GM21576 (cell line): Measurements from ENCODE around the gene NTM.
A peak's percentile ranks its signal among the peaks of the same experiment; 100 is the strongest.
"Not testable (repeated sequence)": the region's sequence is repeated elsewhere in the genome, so short reads cannot be mapped to it uniquely, and the experiment has no call there.

Experiments used
- ATAC-seq: cut with Tn5 transposase; IDR thresholded peaks from one replicate; pipeline ENCODE4 v1.9.1; 2021; ENCODE audit warnings: mild to moderate bottlenecking, moderate library complexity; ENCODE audit not compliant: unreplicated experiment

Gene NTM

DNA sequence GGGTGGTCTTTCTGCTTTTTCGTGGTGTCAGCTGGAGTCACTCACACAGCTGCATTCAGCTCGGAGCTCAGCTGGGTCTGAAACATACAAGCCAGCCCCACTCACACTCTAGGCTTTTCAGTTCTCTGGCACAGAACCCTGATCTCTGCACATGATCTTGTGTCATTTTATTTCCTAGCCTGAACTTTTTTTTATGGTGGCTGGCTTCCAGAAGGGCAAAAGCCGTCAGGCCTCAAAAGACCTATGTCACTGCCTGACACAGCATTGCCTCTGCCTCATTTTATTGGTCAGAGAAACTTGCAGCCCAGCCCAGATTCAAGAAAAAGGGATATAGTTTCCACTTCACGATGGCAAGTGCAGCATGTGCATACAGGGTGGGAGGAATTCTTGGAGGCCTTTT, 117.8 kb downstream of the NTM start:
- no peak for ATAC-seq

DNA sequence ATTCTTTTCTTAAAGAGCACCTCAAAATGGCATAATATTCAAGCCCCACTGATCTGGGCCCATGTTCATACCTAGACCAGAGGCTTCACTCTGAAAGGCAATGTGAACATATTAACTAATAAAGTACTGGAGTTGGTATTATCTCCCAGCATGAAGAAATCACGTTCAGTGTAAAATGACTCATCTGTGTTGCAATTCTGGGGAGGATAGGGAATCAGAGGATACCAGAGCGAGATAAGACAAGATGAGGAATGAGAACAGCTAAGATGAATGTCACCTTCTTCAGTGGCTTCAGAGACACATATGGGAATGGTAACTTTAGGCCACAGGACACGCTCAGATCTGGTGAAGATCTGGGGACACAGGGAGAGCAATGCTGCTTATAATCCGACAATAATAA, 121.1 kb downstream of the NTM start:
- ATAC-seq: no peak

DNA sequence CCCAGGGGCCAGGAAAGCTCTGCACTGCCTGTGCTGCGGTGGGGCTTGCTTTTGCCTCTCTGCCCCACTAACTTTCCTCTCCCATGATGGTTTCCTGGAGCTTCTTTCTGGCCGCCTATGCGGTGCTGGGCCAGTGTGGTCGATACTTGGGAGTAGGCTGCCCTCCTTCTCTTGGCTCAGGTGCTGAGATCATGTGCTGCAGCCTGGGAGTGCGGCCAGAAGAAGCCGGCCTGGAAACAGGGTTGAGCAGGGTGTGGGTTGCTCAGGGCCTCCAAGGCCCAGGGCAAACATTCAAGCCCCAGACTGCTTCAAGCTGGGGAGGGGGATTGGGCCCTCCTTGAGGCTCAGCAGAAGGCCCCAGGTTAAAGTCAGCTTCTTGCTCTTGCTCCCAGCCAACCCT, 125.0 kb downstream of the NTM start:
- ATAC-seq: no peak

DNA sequence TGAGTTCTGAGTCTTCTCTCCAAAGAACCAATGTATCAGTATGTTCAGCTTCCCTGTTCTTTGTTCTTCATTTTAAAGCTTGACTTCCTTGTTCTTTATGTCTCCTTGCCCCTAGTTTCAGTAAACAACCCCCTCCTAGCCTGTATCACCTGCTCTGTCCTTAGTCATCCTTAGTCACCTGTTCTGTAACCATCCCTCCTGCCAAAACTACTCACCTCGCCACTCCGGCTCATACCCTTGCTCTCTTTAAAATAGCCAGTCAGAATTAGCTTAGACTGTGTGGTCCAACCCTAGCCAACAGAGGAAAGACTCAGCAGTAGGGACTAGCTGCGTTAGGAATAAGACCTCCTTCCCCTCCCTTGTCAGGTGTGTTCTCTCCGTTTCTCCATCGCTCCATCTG, 127.3 kb downstream of the NTM start:
- not testable (repeated sequence) for ATAC-seq

DNA sequence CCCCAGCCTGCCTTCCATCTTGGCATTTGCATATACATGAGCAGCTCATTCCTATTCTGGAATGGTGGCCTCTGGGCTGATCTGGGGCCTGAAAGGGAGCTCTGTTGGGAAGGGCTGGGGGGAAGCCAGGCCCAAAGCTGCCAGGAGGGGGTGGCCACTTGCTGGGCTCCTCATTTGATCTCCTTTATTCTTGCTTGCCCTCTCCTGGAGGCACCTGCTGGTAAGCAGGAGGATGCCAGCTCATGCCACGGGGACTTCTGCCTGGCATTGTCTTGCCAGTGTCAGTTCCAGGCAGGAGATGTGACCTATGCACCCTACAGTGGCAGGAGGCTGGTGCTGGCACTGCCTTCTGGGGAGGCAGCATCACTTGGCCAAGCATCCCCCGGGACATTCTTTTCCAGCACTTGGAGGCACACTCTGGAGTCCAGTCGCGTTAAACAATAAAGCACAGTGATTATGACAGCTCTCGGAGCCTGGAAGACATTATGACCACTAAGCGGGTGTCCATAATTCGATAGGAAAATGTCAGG, 128.3 kb downstream of the NTM start:
- no peak for ATAC-seq

DNA sequence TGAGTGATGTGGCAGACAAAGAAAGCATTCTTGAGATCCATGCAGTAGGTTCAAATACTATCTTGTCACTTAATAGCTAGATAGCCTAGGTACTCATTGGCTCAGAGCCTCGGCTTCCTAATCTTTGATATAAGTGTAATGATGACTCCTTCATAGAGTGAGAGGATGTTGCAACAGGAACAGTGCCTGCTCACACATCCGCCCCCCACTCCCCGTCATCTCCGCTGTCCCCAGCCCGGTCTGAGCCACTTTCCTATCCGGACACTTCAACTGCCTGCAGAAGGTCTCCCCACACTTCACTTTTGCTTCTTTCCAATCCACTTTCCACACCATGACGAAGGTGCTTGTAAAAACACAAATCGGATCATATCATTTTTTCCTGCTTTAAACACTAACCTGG, 128.8 kb downstream of the NTM start:
- no peak for ATAC-seq

DNA sequence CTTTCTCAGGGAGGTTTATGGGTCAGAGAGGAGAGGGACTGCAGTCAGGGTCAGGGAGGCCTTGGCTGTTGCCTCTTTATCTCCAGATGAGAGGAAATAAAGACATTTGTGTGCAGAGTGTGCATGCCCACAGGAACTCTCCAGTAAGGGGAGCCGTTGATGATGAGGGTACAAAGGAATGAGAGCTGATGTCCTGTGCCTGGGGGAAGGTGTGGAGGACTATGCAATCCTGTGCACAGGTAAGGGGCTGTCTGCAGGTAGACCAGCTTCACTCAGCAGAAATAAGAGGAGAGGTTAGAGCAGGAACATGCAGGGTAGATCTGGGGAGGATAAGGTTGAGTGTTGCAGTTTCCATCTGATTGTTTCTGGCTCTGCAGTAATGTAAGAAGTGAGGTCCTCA, 132.6 kb downstream of the NTM start:
- ATAC-seq: no peak

DNA sequence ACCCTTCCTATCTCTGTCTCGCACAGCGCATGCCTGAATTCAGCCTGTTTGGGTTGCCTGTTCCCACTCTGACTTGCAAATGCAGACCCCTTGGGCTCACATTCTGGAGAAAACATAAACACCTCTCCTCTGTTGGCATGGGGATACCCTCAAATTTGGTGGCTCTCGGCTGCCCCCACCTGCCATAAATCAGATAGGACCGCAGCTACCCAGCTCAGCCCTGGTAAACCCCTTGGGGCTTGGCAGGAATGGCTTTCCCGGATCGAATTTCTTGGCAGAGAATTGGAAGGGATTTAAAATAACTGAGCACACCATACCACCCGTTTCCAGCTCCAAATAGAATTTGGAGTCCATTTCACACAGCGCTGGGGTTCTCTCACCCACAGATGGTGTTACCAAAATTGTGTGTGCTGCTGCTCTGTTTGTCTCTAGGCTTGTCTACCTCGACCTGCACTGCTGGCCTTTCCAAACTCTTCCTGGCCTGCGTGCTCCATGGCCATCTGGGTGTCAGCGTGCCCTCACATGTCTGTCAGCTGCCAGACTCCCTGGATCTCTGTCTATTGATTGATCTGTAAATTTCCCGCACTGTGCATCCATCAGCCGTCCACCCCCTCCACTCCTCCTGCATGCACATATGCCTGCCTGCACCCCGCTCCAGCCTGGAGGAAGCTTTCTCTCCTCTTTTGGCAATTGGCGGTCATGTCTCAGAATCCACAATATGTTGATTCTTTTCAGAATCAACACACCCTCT, 134.0 kb downstream of the NTM start:
- ATAC-seq: no peak

DNA sequence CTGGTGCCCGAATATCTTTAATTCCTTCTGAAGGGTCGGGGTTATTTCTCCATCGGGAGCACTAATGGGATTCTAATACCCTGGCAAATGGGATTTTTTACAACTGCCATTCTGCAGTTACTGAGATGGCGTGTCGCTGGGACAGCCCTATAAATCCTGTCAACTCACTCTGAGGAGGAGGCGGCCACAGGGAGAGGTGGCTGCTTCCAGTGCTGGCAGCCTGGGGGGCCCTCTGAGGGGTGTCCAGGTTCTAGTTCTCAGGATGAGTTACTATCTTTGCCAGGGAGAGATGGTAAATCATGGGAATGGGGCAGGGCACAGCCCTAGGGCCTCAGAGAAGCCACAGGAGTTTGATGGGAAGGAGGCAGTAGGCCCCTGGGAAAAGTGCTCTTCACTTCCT, 135.9 kb downstream of the NTM start:
- no peak for ATAC-seq

DNA sequence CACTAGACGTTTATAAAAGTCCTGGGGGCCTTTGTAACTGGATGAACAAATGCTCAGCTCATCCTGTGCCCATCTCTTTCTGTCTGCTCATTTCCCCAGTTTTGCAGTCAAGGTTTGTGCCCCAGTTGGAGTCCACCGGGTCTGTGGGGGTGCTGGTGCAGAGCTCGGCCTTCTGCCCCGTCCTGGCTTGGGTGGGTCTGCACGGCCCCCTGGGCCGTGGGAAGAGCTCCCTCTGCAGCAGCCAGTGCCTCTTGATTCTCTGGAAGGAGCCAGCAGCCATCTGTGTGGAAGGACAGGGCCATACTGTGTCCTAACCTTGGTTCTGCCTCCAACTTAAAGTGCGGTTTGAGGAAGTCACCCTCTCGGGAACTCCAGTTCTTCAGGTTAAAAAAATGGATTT, 140.2 kb downstream of the NTM start:
- ATAC-seq: no peak

DNA sequence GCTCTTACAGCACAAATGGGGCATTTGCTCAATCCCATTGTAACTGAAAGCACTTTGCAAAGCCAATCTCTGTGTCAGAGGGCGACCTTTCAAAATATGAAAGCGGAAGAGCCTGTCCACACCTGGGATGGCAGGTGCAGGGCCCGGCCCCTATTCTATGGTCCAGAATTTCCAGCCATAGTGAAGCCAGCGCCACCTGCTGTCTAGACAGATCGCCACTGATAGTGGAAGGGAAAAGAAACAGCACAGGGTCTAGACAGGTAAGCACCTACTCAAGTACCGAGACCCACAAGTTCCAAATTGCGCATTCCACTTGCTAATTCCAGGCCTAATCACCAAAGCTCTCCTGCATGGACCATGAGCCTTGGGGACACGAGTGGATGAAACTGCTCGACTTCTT, 141.4 kb downstream of the NTM start:
- peak; percentile 55 for ATAC-seq

DNA sequence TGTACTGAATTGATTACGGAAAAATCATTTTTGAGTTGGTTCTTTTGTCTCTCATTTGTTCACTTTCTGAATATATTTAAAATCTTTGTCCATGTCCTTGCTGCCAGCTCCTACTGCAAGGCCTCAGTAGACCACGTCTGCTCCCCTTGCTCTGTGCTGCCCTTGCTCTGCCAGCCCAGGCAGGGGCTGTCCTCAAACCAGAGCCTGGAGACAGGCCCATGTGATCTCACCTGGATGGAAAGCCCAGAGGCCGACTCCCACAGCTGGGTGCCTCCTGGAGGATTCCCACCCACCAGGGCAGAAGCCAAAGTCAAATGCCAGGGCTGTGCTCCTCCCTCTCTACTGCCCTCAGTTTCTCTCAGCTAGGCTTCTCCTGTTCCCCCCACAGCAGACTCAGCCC, 141.8 kb downstream of the NTM start:
- no peak for ATAC-seq

DNA sequence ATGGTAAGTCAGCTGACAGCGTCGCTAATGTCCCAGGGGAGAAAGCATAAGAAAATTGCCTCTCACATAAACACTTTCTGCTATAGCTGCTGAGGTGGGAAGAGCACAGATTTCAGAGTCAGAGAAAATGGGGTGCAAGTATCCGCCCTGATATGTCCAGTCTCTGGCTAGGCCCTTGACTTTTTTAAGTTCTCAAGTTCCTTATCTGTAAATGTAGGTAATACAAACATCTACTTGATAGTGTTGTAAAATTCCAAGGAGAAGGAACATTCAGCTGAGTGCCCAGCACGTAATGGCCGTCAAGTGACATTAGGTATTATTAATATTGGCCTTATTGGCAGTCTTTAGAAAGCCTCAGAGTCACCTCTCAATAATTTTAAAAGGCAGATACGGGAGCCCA, 143.6 kb downstream of the NTM start:
- no peak for ATAC-seq

DNA sequence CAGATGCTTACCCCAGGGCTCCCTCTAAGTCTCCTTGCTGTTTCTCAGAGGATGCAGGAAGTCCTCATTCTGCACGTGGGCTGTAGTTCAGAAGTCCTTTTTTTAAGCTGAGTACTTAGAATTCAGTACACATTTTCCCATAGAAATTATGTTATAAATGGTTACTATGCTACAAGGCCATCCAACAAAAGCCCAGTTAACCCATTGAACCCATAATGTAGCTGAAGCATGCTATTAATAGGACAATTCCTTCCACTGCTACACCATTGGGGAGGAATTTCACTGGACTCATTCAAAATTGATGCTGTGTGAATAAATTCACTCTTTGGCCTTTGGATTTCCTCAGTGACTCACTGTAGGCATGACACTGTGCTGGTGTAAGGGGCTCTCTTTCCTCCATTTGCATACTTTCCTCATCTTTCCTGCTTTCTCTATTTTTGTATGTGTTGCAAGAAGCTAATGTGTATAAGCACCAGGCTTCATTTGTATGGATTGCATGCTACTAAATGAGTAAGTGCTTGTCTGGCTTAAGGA, 148.0 kb downstream of the NTM start:
- ATAC-seq: no peak

DNA sequence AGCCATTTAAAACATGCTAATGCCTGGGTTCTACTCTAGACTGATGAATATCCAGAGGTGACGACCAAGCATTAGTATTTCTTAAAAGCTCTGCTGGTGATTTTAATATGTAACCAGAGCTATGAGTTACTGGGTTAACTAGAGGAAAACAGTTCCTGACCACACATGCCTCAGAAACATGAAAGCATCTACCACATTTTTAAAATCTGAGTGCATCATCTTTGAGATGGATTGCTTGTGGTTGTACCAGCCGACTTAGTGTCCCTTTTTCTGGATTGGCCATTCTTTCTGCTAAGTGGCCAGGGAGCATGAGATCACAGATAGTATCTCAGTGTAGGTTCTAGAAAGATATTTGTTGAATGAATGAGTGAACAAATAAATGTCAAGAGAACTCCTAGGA, 152.4 kb downstream of the NTM start:
- ATAC-seq: no peak

DNA sequence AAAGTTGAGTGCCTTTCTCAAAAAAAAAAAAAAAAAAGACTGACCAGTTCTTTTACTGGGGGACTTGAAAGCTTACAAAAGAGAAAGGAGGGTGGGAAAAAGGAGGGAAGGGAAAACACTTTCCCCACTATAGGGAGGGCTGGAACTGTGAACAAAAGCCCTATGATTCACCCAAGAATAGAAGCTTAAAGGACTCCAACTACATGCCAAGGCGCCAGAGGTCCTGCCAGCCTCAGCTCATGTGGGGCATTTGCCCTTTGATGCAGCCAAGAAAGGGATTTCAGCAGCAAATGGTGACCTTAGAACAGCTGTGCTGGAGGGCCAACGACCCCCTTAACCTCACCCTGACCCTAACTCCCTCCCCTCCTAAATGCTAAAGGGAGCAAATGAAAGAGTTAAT, 160.0 kb downstream of the NTM start:
- no peak for ATAC-seq

DNA sequence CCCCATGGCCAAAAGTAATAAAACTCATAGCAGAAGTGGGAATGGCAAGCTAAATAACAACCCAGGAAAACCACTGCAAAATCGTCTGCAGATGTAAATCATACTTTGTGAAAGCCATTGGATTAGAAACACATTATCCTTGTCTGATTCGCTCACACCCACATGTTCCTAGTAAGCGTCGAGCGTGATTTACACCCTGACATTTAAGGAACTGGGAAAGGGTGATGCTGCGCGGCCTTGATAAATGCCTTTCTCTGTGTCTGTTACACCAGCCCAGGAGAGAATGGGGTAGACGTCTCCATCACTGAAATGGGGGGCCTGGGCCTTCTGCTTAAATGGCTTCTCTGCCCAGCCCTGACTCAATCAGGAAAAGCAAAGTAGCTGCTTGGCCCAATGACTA, 162.7 kb downstream of the NTM start:
- no peak for ATAC-seq

DNA sequence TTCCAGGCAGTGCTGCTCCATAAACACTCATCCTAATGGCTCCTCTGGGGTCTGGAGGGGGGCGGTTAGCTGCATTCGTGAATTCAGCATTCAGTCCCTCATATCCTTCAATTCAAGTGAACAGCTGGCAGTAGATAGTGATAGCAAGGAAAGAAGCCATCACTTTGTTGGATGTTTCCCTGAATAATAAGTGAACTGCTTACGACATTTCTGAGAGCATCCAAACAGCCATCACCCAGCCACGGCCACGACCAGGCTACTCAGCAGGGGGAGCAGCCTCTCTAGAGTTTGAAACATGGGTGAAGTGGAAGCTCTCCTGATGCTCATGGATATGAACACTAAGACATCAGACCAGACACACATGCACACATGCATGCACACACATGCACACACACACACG, 163.6 kb downstream of the NTM start:
- ATAC-seq: no peak

DNA sequence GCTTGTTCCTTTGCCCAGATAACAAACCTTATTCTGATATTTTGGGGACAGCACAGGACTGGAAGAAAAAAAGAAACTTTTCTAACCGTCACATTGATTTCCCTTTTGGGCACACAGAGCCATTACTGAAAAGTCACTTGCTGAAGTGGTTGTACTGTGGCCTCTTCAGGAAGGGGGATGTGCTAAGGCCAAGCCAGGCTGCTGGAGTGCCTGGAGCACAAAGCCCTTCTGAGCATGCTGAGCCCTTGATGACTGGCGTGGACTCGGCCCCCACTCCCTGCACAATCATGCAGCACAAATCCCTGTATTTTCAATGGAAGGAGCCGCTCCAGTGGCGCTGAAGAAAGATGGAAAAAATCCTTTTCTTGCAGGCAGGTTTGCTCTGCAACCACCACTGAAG, 164.2 kb downstream of the NTM start:
- no peak for ATAC-seq

DNA sequence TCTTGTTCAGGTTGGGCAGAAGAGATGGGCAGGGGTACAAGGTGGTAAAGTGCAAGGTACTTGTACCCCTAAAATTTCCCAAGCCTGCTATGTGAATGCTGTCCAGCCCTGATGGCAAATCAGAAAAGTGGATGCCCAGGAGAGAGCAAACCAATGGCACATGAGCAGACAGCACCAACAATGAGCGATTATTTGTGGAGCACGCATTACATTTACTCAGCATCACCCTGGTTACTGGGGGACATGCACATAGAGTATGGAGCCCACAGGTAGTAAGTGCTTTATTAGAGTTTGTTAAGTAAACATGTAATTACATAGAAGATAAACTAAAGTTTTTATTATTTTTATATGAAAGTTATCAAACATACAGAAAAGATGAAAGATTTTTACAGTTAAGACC, 165.7 kb downstream of the NTM start:
- no peak for ATAC-seq

DNA sequence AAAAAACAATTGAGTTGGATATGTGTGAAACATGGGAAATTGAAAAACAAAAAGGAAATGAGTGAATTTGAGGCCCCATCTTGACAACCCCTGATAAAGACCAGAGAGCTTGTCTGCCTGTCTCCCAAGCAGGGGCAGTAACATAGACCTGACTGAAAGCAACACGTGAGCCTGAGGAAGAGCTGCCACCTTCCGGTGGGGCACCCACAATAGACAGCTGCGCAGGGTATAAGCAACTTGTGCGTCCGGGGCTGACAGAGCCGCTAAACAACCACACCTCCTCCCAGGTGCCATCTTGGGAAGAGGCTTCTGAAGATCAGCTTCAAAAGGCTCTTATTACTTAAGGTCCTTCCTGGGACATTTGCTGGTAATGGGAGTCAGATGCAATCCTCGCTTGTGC, 166.8 kb downstream of the NTM start:
- ATAC-seq: no peak

DNA sequence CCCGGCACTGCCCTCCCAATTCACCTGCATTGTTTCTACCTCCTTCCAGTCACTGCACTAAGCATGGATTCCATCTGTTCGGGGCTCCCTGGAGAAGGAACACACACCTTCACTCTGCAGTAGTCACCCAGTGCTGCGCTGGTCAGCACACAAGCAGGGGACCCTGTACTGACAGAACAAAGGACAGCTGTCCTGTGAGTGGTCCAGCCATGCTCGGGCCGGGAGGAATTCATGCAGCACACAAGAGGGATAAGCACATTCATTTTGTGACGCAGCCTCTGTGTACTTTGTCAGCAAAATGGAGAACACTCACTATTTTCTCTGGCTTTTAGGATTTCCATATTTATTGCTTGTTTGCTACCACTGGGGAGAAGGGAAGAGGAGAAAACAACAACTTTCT, 167.3 kb downstream of the NTM start:
- no peak for ATAC-seq

DNA sequence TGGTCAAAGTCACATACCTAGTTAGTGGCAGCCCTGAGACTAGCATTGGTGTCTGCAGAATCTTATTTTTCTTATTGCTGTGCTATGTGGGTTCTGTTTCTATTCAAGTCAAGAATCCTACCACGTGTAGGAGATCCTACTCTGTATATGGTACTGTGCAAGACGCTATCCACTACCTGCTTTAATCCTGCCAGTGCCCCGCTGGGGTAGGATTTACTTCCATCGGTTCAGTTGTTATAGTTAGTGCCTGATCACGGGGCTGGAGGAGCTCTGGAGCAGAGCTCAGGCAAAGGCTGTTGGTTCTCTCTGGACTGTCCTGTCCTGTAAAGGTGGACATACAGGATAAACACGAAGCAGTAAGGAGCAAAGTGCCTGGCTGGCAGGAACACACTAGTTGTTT, 167.9 kb downstream of the NTM start:
- no peak for ATAC-seq
